Activated naive CD4-positive, alpha-beta T cell treated with anti-CD3 and anti-CD28 coated beads, Interleukin-2, amount 50 U/mL, for 24 hours (primary cell): ENCODE measurements around the gene GPR137.
A peak's percentile ranks its signal among the peaks of the same experiment; 100 is the strongest.

Experiments used
- H3K27ac Mint-ChIP-seq: one replicate; pipeline ENCODE4 v1.8.0; 2021; ENCODE audit warnings: mild to moderate bottlenecking, mixed read lengths
- H3K27me3 Mint-ChIP-seq: one replicate; pipeline ENCODE4 v1.8.0; 2021; ENCODE audit warnings: mixed read lengths
- H3K36me3 Mint-ChIP-seq: one replicate; pipeline ENCODE4 v1.8.0; 2021; ENCODE audit warnings: mixed read lengths
- H3K4me1 Mint-ChIP-seq: one replicate; pipeline ENCODE4 v1.8.0; 2021; ENCODE audit warnings: mixed read lengths
- H3K4me3 Mint-ChIP-seq: one replicate; pipeline ENCODE4 v1.8.0; 2021; ENCODE audit warnings: mild to moderate bottlenecking, mixed read lengths
- H3K9me3 Mint-ChIP-seq: one replicate; pipeline ENCODE4 v1.8.0; 2021; ENCODE audit warnings: mixed read lengths

Gene GPR137

GRCh38 chr11:64267207-64267945 is 18.3 kb upstream of the GPR137 start:
- H3K36me3 Mint-ChIP-seq, result no peaks in the 10 kb centered on the region
- H3K4me3 Mint-ChIP-seq, result no peak overlapping the region
- no peak overlapping the region for H3K27ac Mint-ChIP-seq
- H3K27me3 Mint-ChIP-seq, result no peaks in the 10 kb centered on the region
- H3K4me1 Mint-ChIP-seq, result peaks cover 13% of the 10 kb centered on the region
- H3K9me3 Mint-ChIP-seq, result no peaks in the 10 kb centered on the region

- Mint-ChIP-seq H3K4me1 (peaks cover 13% of the 10 kb centered on the region), H3K27me3 (no peaks in the 10 kb centered on the region), H3K27ac (peak overlapping the region; percentile 94), H3K4me3 (peak overlapping the region; percentile 97), H3K36me3 (no peaks in the 10 kb centered on the region), H3K9me3 (no peaks in the 10 kb centered on the region)
Measured at GRCh38 chr11:64268025-64268892, 17.4 kb upstream of the GPR137 start.

- Mint-ChIP-seq H3K36me3 (no peaks in the 10 kb centered on the region), H3K27ac (peak overlapping the region; percentile 94), H3K4me1 (peaks cover 13% of the 10 kb centered on the region), H3K27me3 (no peaks in the 10 kb centered on the region), H3K4me3 (peak overlapping the region; percentile 97), H3K9me3 (no peaks in the 10 kb centered on the region)
Measured at GRCh38 chr11:64268893-64269539, 16.6 kb upstream of the GPR137 start.

- Mint-ChIP-seq H3K9me3 (no peaks in the 10 kb centered on the region), H3K36me3 (no peaks in the 10 kb centered on the region), H3K27ac (peak overlapping the region; percentile 97), H3K4me1 (peaks cover 13% of the 10 kb centered on the region), H3K4me3 (peak overlapping the region; percentile 97), H3K27me3 (no peaks in the 10 kb centered on the region)
Measured at GRCh38 chr11:64269540-64270220, 16.0 kb upstream of the GPR137 start.

GRCh38 chr11:64275031-64275800 is 10.4 kb upstream of the GPR137 start:
- H3K4me1 Mint-ChIP-seq, result no peaks in the 10 kb centered on the region
- no peaks in the 10 kb centered on the region for H3K27me3 Mint-ChIP-seq
- H3K27ac Mint-ChIP-seq, result no peak overlapping the region
- peaks cover 2% of the 10 kb centered on the region for H3K36me3 Mint-ChIP-seq
- H3K4me3 Mint-ChIP-seq, result no peak overlapping the region
- H3K9me3 Mint-ChIP-seq, result no peaks in the 10 kb centered on the region

- no peaks in the 10 kb centered on the region for H3K4me1 Mint-ChIP-seq
- peaks cover 2% of the 10 kb centered on the region for H3K36me3 Mint-ChIP-seq
- no peaks in the 10 kb centered on the region for H3K9me3 Mint-ChIP-seq
- H3K4me3 Mint-ChIP-seq, result no peak overlapping the region
- H3K27ac Mint-ChIP-seq, result no peak overlapping the region
- no peaks in the 10 kb centered on the region for H3K27me3 Mint-ChIP-seq
Measured at GRCh38 chr11:64275841-64276240, 9.8 kb upstream of the GPR137 start.

- Mint-ChIP-seq H3K27ac (no peak overlapping the region), H3K4me3 (no peak overlapping the region), H3K27me3 (no peaks in the 10 kb centered on the region), H3K9me3 (no peaks in the 10 kb centered on the region), H3K36me3 (peaks cover 2% of the 10 kb centered on the region), H3K4me1 (no peaks in the 10 kb centered on the region)
Measured at GRCh38 chr11:64276653-64277431, 8.8 kb upstream of the GPR137 start.

GRCh38 chr11:64278576-64279190 is 7.0 kb upstream of the GPR137 start:
- Mint-ChIP-seq H3K9me3 (no peaks in the 10 kb centered on the region), H3K4me3 (no peak overlapping the region), H3K36me3 (peaks cover 2% of the 10 kb centered on the region)

GRCh38 chr11:64281957-64282770 is 3.5 kb upstream of the GPR137 start:
- H3K36me3 Mint-ChIP-seq, result peaks cover 2% of the 10 kb centered on the region
- H3K9me3 Mint-ChIP-seq, result no peaks in the 10 kb centered on the region
- H3K27me3 Mint-ChIP-seq, result no peaks in the 10 kb centered on the region
- peaks cover 20% of the 10 kb centered on the region for H3K4me1 Mint-ChIP-seq
- H3K27ac Mint-ChIP-seq, result no peak overlapping the region
- no peak overlapping the region for H3K4me3 Mint-ChIP-seq

More at GRCh38 chr11:64278576-64279190, 7.0 kb upstream of the GPR137 start:
- Mint-ChIP-seq H3K4me1 (peaks cover 8% of the 10 kb centered on the region), H3K27me3 (no peaks in the 10 kb centered on the region), H3K27ac (peak overlapping the region; percentile 21)

GRCh38 chr11:64283092-64283491 is 2.6 kb upstream of the GPR137 start:
- Mint-ChIP-seq H3K36me3 (peaks cover 2% of the 10 kb centered on the region), H3K4me1 (peaks cover 20% of the 10 kb centered on the region), H3K9me3 (no peaks in the 10 kb centered on the region), H3K27ac (no peak overlapping the region), H3K27me3 (no peaks in the 10 kb centered on the region), H3K4me3 (peak overlapping the region; percentile 19)

- H3K27ac Mint-ChIP-seq, result peak within 1 kb of the TSS; percentile 96
- peaks cover 20% of the 10 kb centered on the region for H3K4me1 Mint-ChIP-seq
- H3K27me3 Mint-ChIP-seq, result no peaks in the 10 kb centered on the region
- no peaks in the 10 kb centered on the region for H3K9me3 Mint-ChIP-seq
- H3K36me3 Mint-ChIP-seq, result no peaks in the 10 kb centered on the region
- H3K4me3 Mint-ChIP-seq, result peak within 1 kb of the TSS; percentile 88
Measured at GRCh38 chr11:64284048-64284961, 1.3 kb upstream of the GPR137 start, which contains the start of gene BAD. Gene BAD, minus strand, starts transcription at chr11:64284665. Its CDS starts 297 bp downstream, at chr11:64284368.
